WERI-Rb-1 (cell line): ENCODE results near the gene ETFA.
A peak's percentile ranks its signal among the peaks of the same experiment; 100 is the strongest.

Experiments
- DNase-seq: peaks from one replicate; pipeline ENCODE4 v3.0.0-alpha.2; 2020
- H3K27ac ChIP-seq: fragments of 250-450 bp; sonication (Bioruptor Pico); 2 replicates; pipeline ENCODE4 v1.5.1; 2020; ENCODE audit warnings: mild to moderate bottlenecking, moderate library complexity
- H3K27me3 ChIP-seq: fragments of 250-450 bp; sonication (Bioruptor Pico); 2 replicates; pipeline ENCODE4 v1.5.1; 2021; ENCODE audit warnings: mild to moderate bottlenecking, low read depth, moderate library complexity; ENCODE audit not compliant: insufficient read depth, severe bottlenecking
- H3K36me3 ChIP-seq: fragments of 250-450 bp; sonication (Bioruptor Pico); 2 replicates; pipeline ENCODE4 v1.5.1; 2020; ENCODE audit warnings: mild to moderate bottlenecking, moderate library complexity
- H3K4me3 ChIP-seq: 2 replicates; pipeline ENCODE4 v1.5.1; 2011; ENCODE audit warnings: low read depth, mild to moderate bottlenecking, control low read depth, low read length
- H3K9me3 ChIP-seq: fragments of 250-450 bp; sonication (Bioruptor Pico); 2 replicates; pipeline ENCODE4 v1.5.1; 2021; ENCODE audit warnings: mild to moderate bottlenecking, moderate library complexity; ENCODE audit not compliant: severe bottlenecking
- TF ChIP-seq, protein P1 (sequence below): IDR thresholded peaks from 2 replicates; pipeline ENCODE4 v1.5.1; 2011; ENCODE audit warnings: low read depth, mild to moderate bottlenecking, control low read depth, inconsistent platforms, low read length

ETFA gene

DNA sequence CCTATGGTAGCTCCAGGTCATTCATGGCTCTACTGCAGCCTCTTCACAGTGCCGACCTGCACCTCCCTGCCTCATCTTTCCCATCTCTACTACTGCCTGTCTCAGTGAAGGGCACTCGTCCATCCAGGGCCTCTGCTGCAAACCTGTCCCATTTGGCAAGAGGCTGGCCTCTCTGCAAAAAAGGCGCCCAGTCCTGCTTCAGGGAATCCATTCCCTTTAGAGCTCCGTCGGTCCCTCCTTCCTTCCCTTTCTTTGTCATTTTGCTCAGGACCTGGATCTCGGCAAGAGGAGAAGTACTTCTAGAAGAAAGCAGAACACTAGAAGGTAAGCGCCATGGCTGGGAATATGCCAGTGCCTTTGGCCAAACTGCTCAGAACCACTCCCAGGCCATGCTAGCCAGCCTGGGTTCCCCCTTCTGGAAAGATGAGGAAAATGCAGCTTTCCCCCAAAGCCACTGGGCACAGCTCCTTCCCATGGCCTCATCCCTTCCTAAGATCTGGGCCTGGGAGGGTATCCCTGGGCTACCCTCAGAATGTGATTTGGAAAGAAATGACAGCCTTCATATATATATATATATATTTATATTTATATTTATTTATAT is 18.9 kb upstream of the ETFA start:
- peak; percentile 67 for DNase-seq
- Histone ChIP-seq H3K27ac (no peak overlapping the region), H3K27me3 (no peaks in the 10 kb centered on the region), H3K4me3 (no peak overlapping the region), H3K36me3 (no peaks in the 10 kb centered on the region), H3K9me3 (no peaks in the 10 kb centered on the region)
- TF ChIP-seq, protein P1, sequence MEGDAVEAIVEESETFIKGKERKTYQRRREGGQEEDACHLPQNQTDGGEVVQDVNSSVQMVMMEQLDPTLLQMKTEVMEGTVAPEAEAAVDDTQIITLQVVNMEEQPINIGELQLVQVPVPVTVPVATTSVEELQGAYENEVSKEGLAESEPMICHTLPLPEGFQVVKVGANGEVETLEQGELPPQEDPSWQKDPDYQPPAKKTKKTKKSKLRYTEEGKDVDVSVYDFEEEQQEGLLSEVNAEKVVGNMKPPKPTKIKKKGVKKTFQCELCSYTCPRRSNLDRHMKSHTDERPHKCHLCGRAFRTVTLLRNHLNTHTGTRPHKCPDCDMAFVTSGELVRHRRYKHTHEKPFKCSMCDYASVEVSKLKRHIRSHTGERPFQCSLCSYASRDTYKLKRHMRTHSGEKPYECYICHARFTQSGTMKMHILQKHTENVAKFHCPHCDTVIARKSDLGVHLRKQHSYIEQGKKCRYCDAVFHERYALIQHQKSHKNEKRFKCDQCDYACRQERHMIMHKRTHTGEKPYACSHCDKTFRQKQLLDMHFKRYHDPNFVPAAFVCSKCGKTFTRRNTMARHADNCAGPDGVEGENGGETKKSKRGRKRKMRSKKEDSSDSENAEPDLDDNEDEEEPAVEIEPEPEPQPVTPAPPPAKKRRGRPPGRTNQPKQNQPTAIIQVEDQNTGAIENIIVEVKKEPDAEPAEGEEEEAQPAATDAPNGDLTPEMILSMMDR, result peak; percentile 82

DNA sequence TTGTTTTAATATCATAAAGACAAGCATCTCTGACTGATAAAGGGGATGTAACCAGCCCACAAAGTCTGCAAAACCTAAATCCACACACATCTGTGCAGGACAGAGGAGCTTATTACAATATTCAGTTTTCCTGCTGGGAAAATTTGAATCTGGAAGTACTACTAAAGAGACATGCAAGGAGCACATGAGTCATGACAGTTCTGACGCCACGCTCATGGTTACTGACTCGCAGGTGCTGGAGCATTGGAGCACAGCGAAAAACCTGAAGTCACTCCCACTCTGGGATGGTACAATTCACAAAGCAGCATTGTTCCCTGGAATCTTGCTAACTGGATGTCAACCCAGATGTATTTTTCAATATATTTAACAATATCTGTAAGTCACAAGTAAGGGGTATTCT is 17.7 kb upstream of the ETFA start:
- DNase-seq, result no peak
- H3K36me3 ChIP-seq, result no peaks in the 10 kb centered on the region
- TF ChIP-seq, protein P1, result no peak
- peak overlapping the region; percentile 9; the same call in 1 of the 2 replicates for H3K27ac ChIP-seq
- no peaks in the 10 kb centered on the region for H3K27me3 ChIP-seq
- H3K4me3 ChIP-seq, result peak overlapping the region; percentile 6; the same call in 1 of the 2 replicates
- H3K9me3 ChIP-seq, result no peaks in the 10 kb centered on the region

DNA sequence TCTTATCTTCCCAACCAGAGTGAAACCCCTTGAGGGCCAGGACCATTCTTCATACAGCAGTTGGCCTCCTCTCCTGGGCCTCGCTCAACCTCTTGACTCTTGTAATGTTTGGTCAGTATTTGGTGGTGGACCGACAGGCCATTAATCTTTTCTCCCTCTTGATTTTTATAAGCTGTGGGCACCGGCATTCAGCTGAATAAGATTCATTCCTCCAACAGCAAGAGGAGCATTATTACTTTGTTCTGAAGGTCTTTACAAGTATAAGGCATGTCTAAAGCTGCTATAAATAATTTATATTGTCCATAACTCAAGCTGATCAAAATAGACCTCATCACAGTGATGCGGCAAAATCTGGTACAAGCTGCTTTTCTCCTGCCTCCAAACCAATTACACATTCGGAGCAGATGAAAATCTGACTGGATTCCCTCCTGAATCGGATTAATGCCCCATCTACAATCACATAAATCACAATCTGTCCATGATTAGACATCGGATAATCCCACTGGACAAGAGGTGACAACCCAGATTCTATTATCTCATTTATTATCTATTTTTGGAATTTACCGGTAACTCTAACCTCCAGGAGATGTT is 16.9 kb upstream of the ETFA start:
- TF ChIP-seq, protein P1, result no peak
- Histone ChIP-seq H3K9me3 (no peaks in the 10 kb centered on the region), H3K27me3 (no peaks in the 10 kb centered on the region), H3K4me3 (peak overlapping the region; percentile 6; the same call in 1 of the 2 replicates), H3K27ac (peak overlapping the region; percentile 70), H3K36me3 (no peaks in the 10 kb centered on the region)
- DNase-seq, result peak; percentile 72

DNA sequence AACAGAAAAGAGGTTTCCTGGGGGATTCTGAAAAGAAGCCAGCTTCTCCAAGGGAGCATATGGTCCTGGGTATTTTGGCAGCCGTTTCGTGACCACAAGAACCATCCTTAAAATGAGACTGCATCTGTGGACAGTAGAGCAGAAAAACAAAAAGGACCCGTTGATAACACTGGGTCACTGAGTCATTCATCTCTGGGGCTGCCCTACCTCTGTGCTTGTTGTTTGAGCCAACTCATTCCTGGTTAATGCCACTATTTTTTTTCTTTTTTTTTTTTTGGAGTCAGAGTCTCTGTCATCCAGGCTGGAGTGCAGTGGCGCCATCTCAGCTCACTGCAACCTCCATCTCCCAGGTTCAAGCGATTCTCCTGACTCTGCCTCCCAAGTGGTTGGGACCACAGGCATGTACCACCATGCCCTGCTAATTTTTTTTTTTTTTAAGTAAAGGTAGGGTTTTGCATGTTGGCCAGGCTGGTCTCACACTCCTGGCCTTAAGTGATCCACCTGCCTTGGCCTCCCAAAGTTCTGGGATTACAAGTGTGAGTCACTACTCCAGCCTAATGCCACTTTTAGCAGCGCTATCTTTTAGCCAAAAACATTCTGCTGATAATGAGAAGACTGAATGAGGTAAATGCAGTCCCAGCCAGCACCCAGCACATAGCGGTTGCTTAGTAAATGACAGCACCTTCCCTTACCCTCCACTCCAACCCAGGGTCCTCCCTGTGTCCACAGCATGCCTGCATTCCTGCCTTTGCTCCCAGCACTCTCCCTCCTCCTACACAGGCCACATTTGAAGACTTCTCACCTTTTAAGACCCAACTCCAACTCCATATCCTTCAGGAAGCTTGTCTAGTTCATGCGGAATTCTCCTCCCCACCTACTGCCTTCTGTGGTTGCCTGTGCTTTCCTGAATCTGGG is 16.2 kb upstream of the ETFA start:
- H3K27me3 ChIP-seq, result no peaks in the 10 kb centered on the region
- TF ChIP-seq, protein P1, result no peak
- peaks cover 3% of the 10 kb centered on the region for H3K9me3 ChIP-seq
- H3K27ac ChIP-seq, result peak overlapping the region; percentile 70
- no peak for DNase-seq
- no peak overlapping the region; the same call in 1 of the 2 replicates for H3K4me3 ChIP-seq
- H3K36me3 ChIP-seq, result no peaks in the 10 kb centered on the region

DNA sequence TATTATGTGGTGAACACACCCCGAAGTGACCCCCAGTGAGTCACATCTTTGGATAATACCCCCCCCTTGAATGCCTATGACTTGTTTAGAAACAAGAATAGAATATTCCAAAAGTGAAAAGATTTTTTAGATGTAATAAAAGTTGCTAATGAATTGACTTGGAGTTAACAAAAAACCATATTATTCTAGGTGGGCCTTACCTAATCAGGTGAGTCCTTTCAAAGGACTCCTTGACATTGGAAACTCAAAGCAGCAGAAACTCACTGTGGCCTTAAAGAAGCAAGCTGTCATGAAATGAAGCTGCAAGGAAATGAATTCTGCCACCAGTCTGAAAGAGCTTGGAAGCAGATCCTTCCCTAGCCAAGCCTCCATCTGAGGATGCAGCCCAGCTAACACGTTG is 14.4 kb upstream of the ETFA start:
- DNase-seq, result no peak
- no peaks in the 10 kb centered on the region for H3K27me3 ChIP-seq
- TF ChIP-seq, protein P1, result no peak
- H3K27ac ChIP-seq, result no peak overlapping the region
- H3K4me3 ChIP-seq, result no peak overlapping the region
- peaks cover 4% of the 10 kb centered on the region for H3K9me3 ChIP-seq
- H3K36me3 ChIP-seq, result no peaks in the 10 kb centered on the region
